ENCODE results near the gene CSRP1.

DNA sequence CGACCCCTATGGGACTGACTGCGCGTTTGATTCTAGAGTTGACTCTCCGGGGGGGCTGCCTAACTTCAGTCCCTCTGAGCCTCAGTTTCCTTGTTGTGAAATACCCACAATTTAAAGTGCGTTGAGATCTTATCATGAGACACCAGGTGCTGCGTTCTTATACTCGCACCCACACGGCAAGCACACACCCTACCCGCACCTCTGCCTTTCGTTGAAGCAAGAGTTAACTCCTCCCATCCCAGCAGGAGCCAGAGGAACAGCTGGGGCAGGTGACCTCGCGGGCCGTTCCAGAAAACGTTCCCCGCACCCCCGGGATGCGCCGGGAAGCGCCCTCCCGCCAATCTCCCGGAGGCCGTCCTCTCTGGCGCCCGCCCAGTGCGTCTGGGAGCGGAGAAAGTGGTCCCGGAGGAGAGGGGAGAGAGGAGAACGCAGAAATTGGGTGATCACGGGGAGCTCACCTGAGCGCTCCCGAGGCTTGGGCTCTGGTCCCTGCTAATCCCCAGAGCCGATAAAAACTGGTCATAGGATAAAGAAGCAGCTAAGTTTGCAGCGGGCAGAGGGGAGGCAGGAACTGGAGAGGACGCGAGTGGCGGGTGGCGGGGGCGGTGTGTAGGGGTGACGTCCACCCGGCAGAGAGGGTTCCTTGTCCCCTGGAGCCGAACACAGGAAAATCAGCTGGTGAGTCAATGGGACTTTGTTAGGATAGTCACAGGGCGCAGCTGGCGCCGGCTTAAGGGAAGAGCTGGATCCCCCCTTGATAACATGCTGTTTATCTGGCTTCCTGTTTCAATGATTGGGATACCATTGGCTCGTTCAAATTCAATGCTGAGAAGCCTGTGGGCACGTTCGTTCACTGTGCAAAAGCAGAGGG, 32.9 kb upstream of the CSRP1 start:
- TF ChIP-seq, protein P1, sequence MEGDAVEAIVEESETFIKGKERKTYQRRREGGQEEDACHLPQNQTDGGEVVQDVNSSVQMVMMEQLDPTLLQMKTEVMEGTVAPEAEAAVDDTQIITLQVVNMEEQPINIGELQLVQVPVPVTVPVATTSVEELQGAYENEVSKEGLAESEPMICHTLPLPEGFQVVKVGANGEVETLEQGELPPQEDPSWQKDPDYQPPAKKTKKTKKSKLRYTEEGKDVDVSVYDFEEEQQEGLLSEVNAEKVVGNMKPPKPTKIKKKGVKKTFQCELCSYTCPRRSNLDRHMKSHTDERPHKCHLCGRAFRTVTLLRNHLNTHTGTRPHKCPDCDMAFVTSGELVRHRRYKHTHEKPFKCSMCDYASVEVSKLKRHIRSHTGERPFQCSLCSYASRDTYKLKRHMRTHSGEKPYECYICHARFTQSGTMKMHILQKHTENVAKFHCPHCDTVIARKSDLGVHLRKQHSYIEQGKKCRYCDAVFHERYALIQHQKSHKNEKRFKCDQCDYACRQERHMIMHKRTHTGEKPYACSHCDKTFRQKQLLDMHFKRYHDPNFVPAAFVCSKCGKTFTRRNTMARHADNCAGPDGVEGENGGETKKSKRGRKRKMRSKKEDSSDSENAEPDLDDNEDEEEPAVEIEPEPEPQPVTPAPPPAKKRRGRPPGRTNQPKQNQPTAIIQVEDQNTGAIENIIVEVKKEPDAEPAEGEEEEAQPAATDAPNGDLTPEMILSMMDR (conservative IDR thresholded peaks at IDR 0.05; ENCODE audit: low read depth in 2 of 2): no peak
- TF ChIP-seq, protein P2, sequence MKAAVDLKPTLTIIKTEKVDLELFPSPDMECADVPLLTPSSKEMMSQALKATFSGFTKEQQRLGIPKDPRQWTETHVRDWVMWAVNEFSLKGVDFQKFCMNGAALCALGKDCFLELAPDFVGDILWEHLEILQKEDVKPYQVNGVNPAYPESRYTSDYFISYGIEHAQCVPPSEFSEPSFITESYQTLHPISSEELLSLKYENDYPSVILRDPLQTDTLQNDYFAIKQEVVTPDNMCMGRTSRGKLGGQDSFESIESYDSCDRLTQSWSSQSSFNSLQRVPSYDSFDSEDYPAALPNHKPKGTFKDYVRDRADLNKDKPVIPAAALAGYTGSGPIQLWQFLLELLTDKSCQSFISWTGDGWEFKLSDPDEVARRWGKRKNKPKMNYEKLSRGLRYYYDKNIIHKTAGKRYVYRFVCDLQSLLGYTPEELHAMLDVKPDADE (IDR thresholded peaks at IDR 0.05): no peak
